Keratinocyte (primary cell): ENCODE measurements around the gene LILRA6. TPM values are rescaled to one million over a fixed set of nuclear protein-coding genes. Genes with fewer than 3 reads are reported as not detected.
"Not testable (repeated sequence)": the region's sequence is repeated elsewhere in the genome, so short reads cannot be mapped to it uniquely, and the experiment has no call there.

Experiments
- DNase-seq: peaks from one replicate; pipeline ENCODE4 v3.0.0-alpha.2; 2011; ENCODE audit warnings: low read depth, missing footprints, low spot score
- FAIRE-seq: peaks from 2 replicates; lab custom pipeline; 2011; peaks lifted over from hg19 to GRCh38; lab: Jason Lieb, UNC
- H2AFZ ChIP-seq: 2 replicates; pipeline ENCODE4 v1.6.0; 2012; ENCODE audit warnings: low read length, control low read depth, inconsistent platforms; ENCODE audit not compliant: control insufficient read depth
- H3K27ac ChIP-seq: 2 replicates; pipeline ENCODE4 v1.5.1; 2011; ENCODE audit warnings: low read length; ENCODE audit not compliant: control insufficient read depth, insufficient read depth
- H3K27me3 ChIP-seq: 3 replicates; pipeline ENCODE4 v1.6.0; 2011; ENCODE audit warnings: low read length; ENCODE audit not compliant: control insufficient read depth, insufficient read depth; ENCODE audit errors: extremely low read depth
- H3K36me3 ChIP-seq, 2 experiments: 2 replicates in 1 of 2; 3 replicates in 1 of 2; pipeline ENCODE4 v1.5.1; 2011; ENCODE audit warnings: low read length in 2 of 2, mild to moderate bottlenecking in 1 of 2; ENCODE audit not compliant: control insufficient read depth in 2 of 2, insufficient read depth in 2 of 2; ENCODE audit errors: extremely low read depth in 1 of 2
- H3K4me1 ChIP-seq: 3 replicates; pipeline ENCODE4 v1.5.1; 2011; ENCODE audit warnings: low read length; ENCODE audit not compliant: control insufficient read depth, insufficient read depth; ENCODE audit errors: extremely low read depth
- H3K4me2 ChIP-seq: 3 replicates; pipeline ENCODE4 v1.6.0; 2011; ENCODE audit warnings: low read depth, low read length; ENCODE audit not compliant: control insufficient read depth, insufficient read depth; ENCODE audit errors: extremely low read depth
- H3K4me3 ChIP-seq, 3 experiments: fragments of 200-600 bp in 1 of 3; sonication (generic) in 1 of 3; 2 replicates in 2 of 3; 3 replicates in 1 of 3; pipeline ENCODE4 v1.5.1; 2011 to 2016; ENCODE audit warnings: low read length in 3 of 3, mild to moderate bottlenecking in 3 of 3, control low read depth in 2 of 3, inconsistent platforms in 1 of 3, low read depth in 1 of 3, mixed read lengths in 1 of 3, mixed run types in 1 of 3, moderate library complexity in 1 of 3; ENCODE audit not compliant: control insufficient read depth in 2 of 3, insufficient read depth in 2 of 3; ENCODE audit errors: extremely low read depth in 1 of 3
- H3K79me2 ChIP-seq: 2 replicates; pipeline ENCODE4 v1.6.0; 2012; ENCODE audit warnings: low read length; ENCODE audit not compliant: control insufficient read depth, insufficient read depth
- H3K9ac ChIP-seq: 3 replicates; pipeline ENCODE4 v1.6.0; 2011; ENCODE audit warnings: low read length; ENCODE audit not compliant: control insufficient read depth, insufficient read depth; ENCODE audit errors: extremely low read depth
- H3K9me1 ChIP-seq: 3 replicates; pipeline ENCODE4 v1.6.0; 2011; ENCODE audit warnings: low read length; ENCODE audit not compliant: control insufficient read depth, insufficient read depth; ENCODE audit errors: extremely low read depth
- H3K9me3 ChIP-seq: 2 replicates; pipeline ENCODE4 v1.5.1; 2012; ENCODE audit warnings: low read depth, low read length; ENCODE audit not compliant: control insufficient read depth
- H4K20me1 ChIP-seq: 3 replicates; pipeline ENCODE4 v1.6.0; 2011; ENCODE audit warnings: low read length; ENCODE audit not compliant: control insufficient read depth, insufficient read depth; ENCODE audit errors: extremely low read depth
- EZH2 ChIP-seq: IDR thresholded peaks from one replicate; pipeline ENCODE4 v1.6.1; 2012; ENCODE audit warnings: inconsistent platforms, mild to moderate bottlenecking, low read length, moderate library complexity
- dilution Hi-C: fragments of 300-500 bp; cut with MboI; formaldehyde crosslinking; loops from one replicate; pipeline ENCODE4 v1.7.0; 2020; ENCODE audit warnings: low sequenced_read_pairs; ENCODE audit not compliant: extremely low pct_ligation_motif_present
- polyA plus RNA-seq, 5 experiments: library from polyadenylated mRNA; depleted of rRNA in 3 of 5; stranded (reverse) in 3 of 5; stranded (forward) in 1 of 5; unstranded in 1 of 5; fragments of >200 nt; gene quantifications; 1 replicate in 1 of 5; 2 replicates in 3 of 5; 3 replicates in 1 of 5; pipeline versions ENCODE4 v1.2.1 to v1.2.3, GENCODE V29; 2011 to 2012; ENCODE audit warnings: missing spikeins in 2 of 5, low read depth in 1 of 5, low replicate concordance in 1 of 5
- TF ChIP-seq, protein P1 (sequence below), 3 experiments: IDR thresholded peaks in 1 of 3; conservative IDR thresholded peaks in 1 of 3; optimal IDR thresholded peaks in 1 of 3; 2 replicates in 2 of 3; 3 replicates in 1 of 3; pipeline versions ENCODE3 to v1.5.1; 2011; ENCODE audit warnings: low read length in 3 of 3, mild to moderate bottlenecking in 3 of 3, moderate library complexity in 2 of 3, control low read depth in 1 of 3, inconsistent platforms in 1 of 3; ENCODE audit not compliant: insufficient read depth in 2 of 3; ENCODE audit errors: extremely low read depth in 1 of 3

The LILRA6 gene
- polyA plus RNA-seq, 1 donor (not counting 4 experiments of a cell fraction or from before 2014, with no cell fraction given): not detected

DNA sequence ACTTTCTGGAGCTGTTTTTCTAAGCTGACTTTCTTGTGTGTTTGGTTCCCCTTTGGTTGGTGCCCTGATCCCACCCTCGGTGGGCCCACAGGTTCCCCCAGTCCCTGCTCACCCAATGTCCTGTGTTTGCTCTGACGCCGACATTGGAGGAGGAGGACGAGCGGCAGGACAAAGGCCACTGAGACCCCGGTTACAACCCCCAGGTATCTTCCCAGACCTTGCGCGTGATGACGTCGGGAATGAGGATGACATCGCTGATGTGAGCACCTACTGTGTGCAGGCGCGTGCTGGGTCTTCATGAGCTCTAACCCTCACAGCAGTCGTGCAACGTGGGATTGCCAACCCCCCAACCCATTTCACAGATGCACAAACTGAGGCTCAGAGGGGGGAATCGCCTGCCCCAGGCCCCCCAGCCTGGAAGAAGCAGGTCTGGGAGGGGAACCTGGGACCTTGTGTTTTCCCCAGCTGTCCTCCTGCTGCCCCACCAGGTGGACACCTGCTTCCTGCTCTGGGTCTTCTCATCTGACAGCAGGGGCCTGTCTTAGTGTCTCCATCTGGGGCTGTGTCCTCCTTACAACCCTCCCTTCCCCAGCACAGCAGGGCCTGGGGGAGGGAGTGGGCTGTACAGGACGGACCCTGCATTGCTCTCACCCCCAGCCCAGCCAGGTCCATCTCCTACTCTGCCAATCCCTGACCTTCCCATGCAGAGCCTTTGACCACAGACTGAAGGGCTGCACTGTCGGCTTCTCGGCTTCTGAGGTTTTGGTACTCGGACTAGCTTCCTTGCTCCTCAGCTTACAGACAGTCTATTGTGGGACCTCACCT is 4.7 kb upstream of the LILRA6 start:
- TF ChIP-seq, protein P1, sequence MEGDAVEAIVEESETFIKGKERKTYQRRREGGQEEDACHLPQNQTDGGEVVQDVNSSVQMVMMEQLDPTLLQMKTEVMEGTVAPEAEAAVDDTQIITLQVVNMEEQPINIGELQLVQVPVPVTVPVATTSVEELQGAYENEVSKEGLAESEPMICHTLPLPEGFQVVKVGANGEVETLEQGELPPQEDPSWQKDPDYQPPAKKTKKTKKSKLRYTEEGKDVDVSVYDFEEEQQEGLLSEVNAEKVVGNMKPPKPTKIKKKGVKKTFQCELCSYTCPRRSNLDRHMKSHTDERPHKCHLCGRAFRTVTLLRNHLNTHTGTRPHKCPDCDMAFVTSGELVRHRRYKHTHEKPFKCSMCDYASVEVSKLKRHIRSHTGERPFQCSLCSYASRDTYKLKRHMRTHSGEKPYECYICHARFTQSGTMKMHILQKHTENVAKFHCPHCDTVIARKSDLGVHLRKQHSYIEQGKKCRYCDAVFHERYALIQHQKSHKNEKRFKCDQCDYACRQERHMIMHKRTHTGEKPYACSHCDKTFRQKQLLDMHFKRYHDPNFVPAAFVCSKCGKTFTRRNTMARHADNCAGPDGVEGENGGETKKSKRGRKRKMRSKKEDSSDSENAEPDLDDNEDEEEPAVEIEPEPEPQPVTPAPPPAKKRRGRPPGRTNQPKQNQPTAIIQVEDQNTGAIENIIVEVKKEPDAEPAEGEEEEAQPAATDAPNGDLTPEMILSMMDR (optimal IDR thresholded peaks at IDR 0.05 in 1 of 3, IDR thresholded peaks at IDR 0.05 in 1 of 3, conservative IDR thresholded peaks at IDR 0.05 in 1 of 3; ENCODE audit: extremely low read depth in 1 of 3, insufficient read depth in 2 of 3, low read length in 3 of 3): no peak
- no peak for TF ChIP-seq EZH2
- FAIRE-seq (no peak), DNase-seq (no peak)
- Histone ChIP-seq H3K79me2 (no peaks in the 10 kb centered on the region), H3K9me3 (no peaks in the 10 kb centered on the region), H3K27ac (no peak overlapping the region), H3K4me1 (no peaks in the 10 kb centered on the region), H3K9me1 (no peaks in the 10 kb centered on the region), H2AFZ (no peak overlapping the region), H3K4me3 (no peak overlapping the region), H3K9ac (no peak overlapping the region), H4K20me1 (no peaks in the 10 kb centered on the region), H3K27me3 (no peaks in the 10 kb centered on the region), H3K36me3 (no peaks in the 10 kb centered on the region), H3K4me2 (no peak overlapping the region)
- dilution Hi-C loops: no loop called here

DNA sequence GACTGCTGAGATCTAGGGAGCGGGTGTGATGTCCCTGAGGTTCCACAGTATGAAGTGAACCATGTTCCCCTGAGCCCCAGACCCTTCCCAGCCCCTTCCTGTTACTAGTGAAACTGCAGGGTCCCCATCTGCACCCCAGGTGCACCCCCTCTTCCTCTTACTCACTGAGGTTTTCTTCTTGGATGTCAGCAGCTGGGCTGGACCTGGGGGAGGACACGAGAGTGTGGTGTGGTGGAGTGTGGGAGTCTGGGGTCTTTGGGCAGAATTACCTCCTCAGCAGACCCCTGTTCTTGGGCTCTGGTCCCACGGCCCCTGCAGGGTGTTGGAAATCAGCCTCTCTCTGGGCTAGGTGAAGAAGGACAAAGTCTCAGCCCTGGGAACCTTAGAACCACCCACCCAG is 3.3 kb upstream of the LILRA6 start:
- no peaks in the 10 kb centered on the region for H4K20me1 ChIP-seq
- no peaks in the 10 kb centered on the region for H3K9me3 ChIP-seq
- H3K27ac ChIP-seq: no peak overlapping the region
- no peak for FAIRE-seq
- TF ChIP-seq, protein P1 (optimal IDR thresholded peaks at IDR 0.05 in 1 of 3, IDR thresholded peaks at IDR 0.05 in 1 of 3, conservative IDR thresholded peaks at IDR 0.05 in 1 of 3; ENCODE audit: extremely low read depth in 1 of 3, insufficient read depth in 2 of 3, low read length in 3 of 3): no peak
- TF ChIP-seq EZH2: no peak
- H2AFZ ChIP-seq: no peak overlapping the region
- no peaks in the 10 kb centered on the region for H3K79me2 ChIP-seq
- no peak overlapping the region for H3K4me2 ChIP-seq
- H3K36me3 ChIP-seq: no peaks in the 10 kb centered on the region
- no peak overlapping the region for H3K9ac ChIP-seq
- H3K27me3 ChIP-seq: no peaks in the 10 kb centered on the region
- DNase-seq: no peak
- no peak overlapping the region for H3K4me3 ChIP-seq
- dilution Hi-C loops: no loop called here
- H3K4me1 ChIP-seq: no peaks in the 10 kb centered on the region
- H3K9me1 ChIP-seq: no peaks in the 10 kb centered on the region

DNA sequence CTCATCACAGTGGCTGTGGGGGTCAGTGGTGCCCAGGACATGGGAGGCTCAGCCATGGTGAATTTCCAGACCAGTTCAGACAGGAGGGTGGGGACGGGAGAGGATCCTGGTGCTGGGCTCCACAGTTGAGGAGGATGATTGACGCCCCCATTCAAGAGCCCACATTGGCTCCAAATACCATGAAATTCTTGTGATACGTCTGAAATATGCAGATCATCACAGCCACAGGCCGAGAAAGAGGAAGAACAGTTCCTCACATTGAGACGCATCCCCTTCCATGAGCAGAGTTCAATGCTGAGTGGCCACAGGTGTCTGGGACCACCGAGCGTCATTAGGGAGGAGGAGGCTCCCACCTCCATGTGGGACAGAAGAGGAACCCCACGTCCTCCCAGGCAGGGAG is 1.2 kb upstream of the LILRA6 start:
- H3K36me3 ChIP-seq, H3K9ac ChIP-seq, H3K27ac ChIP-seq, H3K27me3 ChIP-seq, DNase-seq, H3K9me1 ChIP-seq, H2AFZ ChIP-seq, H3K9me3 ChIP-seq, H3K4me3 ChIP-seq, H3K4me2 ChIP-seq, H4K20me1 ChIP-seq, FAIRE-seq, dilution Hi-C loops, H3K79me2 ChIP-seq, H3K4me1 ChIP-seq: not testable (repeated sequence)

DNA sequence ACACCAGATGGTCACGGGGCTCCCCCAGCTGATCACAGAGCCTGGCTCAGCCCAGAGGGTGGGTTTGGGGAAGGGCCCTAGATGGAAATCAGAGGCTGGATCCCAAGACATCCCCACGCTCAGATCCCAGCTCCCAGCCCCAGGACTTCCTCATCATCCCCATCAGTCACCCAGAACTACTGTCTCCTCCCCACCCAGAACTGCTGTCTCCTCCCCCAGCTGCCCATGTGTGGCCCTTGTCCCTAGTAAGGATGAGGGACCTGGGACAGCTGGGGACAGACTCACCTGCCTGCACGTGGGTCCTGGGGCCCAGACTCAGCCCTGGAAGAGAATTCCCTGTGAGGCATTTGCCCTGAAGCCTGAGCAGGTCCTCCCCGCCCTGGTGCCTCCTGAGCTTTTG is 356 bp downstream of the LILRA6 start:
- H4K20me1 ChIP-seq, dilution Hi-C loops, FAIRE-seq, H3K9me3 ChIP-seq, H3K36me3 ChIP-seq, DNase-seq, H3K27ac ChIP-seq, H3K4me1 ChIP-seq, H3K9me1 ChIP-seq, H3K79me2 ChIP-seq, H2AFZ ChIP-seq, H3K9ac ChIP-seq, H3K27me3 ChIP-seq, H3K4me3 ChIP-seq, H3K4me2 ChIP-seq: not testable (repeated sequence)
